Measurements from ENCODE around the gene GGTLC1.

DNA sequence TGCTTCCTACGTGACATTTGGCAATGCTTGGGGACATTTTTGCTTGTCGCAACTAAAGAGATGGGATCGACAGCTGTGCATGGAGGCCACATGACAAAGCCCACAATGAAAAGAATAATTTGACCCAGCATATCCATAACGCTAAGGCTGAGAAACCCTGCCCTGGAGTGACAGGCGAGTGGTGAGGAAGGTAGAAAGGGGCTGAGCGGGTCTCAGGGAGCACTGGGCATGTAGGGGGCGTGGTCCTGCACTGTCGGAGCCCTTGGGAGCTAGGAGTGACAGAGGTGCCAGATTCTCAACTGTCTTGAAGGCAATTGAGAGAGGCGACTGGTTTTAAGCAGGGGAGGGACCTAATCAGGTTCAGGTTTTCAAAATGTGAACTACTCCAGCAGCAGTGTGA lies 13.6 kb downstream of the GGTLC1 start:
- TF ChIP-seq, protein P1, sequence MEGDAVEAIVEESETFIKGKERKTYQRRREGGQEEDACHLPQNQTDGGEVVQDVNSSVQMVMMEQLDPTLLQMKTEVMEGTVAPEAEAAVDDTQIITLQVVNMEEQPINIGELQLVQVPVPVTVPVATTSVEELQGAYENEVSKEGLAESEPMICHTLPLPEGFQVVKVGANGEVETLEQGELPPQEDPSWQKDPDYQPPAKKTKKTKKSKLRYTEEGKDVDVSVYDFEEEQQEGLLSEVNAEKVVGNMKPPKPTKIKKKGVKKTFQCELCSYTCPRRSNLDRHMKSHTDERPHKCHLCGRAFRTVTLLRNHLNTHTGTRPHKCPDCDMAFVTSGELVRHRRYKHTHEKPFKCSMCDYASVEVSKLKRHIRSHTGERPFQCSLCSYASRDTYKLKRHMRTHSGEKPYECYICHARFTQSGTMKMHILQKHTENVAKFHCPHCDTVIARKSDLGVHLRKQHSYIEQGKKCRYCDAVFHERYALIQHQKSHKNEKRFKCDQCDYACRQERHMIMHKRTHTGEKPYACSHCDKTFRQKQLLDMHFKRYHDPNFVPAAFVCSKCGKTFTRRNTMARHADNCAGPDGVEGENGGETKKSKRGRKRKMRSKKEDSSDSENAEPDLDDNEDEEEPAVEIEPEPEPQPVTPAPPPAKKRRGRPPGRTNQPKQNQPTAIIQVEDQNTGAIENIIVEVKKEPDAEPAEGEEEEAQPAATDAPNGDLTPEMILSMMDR (IDR thresholded peaks at IDR 0.05), result no peak
- no peak for TF ChIP-seq POLR2A (IDR thresholded peaks at IDR 0.05)

All from thyroid gland (tissue), 4 donors.